ENCODE results near the gene DPYSL4.

GRCh38 chr10:132213917-132214316, 27.2 kb downstream of the DPYSL4 start:
- TF ChIP-seq CTCF (IDR thresholded peaks at IDR 0.05) (no peak), POLR2A (IDR thresholded peaks at IDR 0.05) (no peak)

Measured in testis (tissue), 2 donors.